ENCODE results near the gene CSGALNACT2. TPM values are rescaled to one million over a fixed set of nuclear protein-coding genes. Genes with fewer than 3 reads are reported as not detected.
"Not testable (repeated sequence)": the region's sequence is repeated elsewhere in the genome, so short reads cannot be mapped to it uniquely, and the experiment has no call there.

The CSGALNACT2 gene
- total RNA-seq, 2 experiments from 2014 or later = 19.3 to 19.5 TPM

GRCh38 chr10:43135656-43136055 is 2.6 kb upstream of the CSGALNACT2 start:
- Mint-ChIP-seq H3K4me1 (peaks cover 30% of the 10 kb centered on the region), H3K4me3 (peak overlapping the region; percentile 95), H3K36me3 (ENCODE audit: low read depth) (peaks cover 13% of the 10 kb centered on the region), H3K9me3 (ENCODE audit: low read depth) (no peaks in the 10 kb centered on the region), H3K27me3 (no peaks in the 10 kb centered on the region), H3K27ac (peak overlapping the region; percentile 11)
- ATAC-seq = no peak
- CTCF ChIA-PET = interaction anchor here (0.7 kb wide), 1 partner anchor 19 kb away, joined by 8 read pairs; no protein-coding TSS in a partner anchor
- POLR2A ChIA-PET = no interaction called here
- intact Hi-C loops (cut with DNase I, micrococcal nuclease) = loop anchor here (5.0 to 10.0 kb wide), 6 partner anchors 67 to 501 kb away; partner anchors contain the start of genes ZNF33B (in 1 of the 2) and ZNF487 (in 1 of the 2)
- DNase-seq = no peak

DNA sequence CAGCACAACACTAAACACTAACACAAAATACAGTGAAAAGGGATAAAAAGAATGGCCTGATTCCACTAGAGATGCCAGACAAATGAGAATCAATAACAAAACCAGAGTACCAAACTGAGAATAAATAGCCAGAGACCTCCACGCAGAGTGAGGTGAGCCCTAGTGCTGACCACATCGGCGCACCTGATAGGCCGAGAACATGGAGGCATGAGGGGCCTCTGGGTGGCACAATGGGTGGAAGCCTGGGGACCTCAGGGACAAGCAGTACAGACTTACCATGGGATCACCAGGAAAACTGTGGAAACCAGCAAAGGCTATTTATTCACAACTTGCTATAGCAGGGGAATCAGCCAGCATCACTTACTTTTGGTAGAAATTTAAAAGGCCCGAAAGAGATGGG is 1.8 kb upstream of the CSGALNACT2 start:
- Mint-ChIP-seq H3K4me1 (peaks cover 36% of the 10 kb centered on the region), H3K27me3 (no peaks in the 10 kb centered on the region), H3K36me3 (ENCODE audit: low read depth) (peaks cover 13% of the 10 kb centered on the region), H3K27ac (peak overlapping the region; percentile 11), H3K9me3 (ENCODE audit: low read depth) (no peaks in the 10 kb centered on the region), H3K4me3 (peak overlapping the region; percentile 95)
- no peak for DNase-seq
- intact Hi-C loops (cut with DNase I, micrococcal nuclease) = loop anchor here (5.0 to 10.0 kb wide), 6 partner anchors 66 to 502 kb away; partner anchors contain the start of genes ZNF33B (in 1 of the 2) and ZNF487 (in 1 of the 2)
- POLR2A ChIA-PET = interaction anchor here (1.0 kb wide), 1 partner anchor 264 kb away, joined by 6 read pairs; no protein-coding TSS in a partner anchor
- CTCF ChIA-PET = no interaction called here
- ATAC-seq = no peak

DNA sequence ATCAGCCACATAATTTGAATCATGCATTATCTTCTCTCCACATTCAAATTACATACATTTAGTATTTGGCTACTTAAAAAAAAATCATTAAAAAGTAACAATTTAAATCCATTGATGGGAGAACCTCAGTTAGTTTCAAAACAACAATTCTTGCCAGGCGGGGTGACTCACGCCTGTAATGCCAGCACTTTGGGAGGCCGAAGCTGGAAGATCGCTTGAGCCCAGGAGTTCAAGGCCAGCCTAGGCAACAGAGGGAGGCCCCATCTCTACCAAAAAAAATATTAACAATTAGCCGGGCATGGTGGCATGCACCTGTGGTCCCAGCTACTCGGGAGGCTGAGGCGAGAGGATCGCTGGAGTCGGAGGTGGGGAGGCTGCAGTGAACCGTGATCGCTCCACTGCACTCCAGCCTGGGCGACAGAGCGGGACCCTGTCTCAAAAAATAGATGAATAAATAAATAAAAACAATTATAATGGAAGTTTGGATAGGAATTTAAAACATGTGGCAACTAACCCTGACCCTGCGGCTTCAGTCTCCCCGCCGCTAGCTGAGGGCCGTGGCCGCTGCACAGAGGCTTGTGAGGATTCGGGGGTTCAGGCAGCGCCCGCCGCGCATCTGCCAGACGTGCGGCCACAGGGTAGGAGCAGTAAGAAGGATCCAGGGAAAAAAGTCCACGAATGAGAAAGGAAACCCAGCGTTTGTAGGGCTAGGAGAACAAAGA is 1.1 kb upstream of the CSGALNACT2 start:
- peak overlapping the region; percentile 95 for H3K4me3 Mint-ChIP-seq
- H3K36me3 Mint-ChIP-seq (ENCODE audit: low read depth) = peaks cover 13% of the 10 kb centered on the region
- ATAC-seq (no peak), DNase-seq (no peak)
- H3K27ac Mint-ChIP-seq = peak overlapping the region; percentile 98
- H3K27me3 Mint-ChIP-seq = no peaks in the 10 kb centered on the region
- peaks cover 40% of the 10 kb centered on the region for H3K4me1 Mint-ChIP-seq
- intact Hi-C loops (cut with DNase I, micrococcal nuclease) = loop anchor here (5.0 to 10.0 kb wide), 6 partner anchors 65 to 502 kb away; partner anchors contain the start of genes ZNF33B (in 1 of the 2) and ZNF487 (in 1 of the 2)
- POLR2A ChIA-PET = interaction anchor here (1.0 kb wide), 1 partner anchor 263 kb away, joined by 6 read pairs; no protein-coding TSS in a partner anchor
- CTCF ChIA-PET = interaction anchor here (1.2 kb wide), 1 partner anchor 27 kb away, joined by 4 read pairs; no protein-coding TSS in a partner anchor
- H3K9me3 Mint-ChIP-seq (ENCODE audit: low read depth) = no peaks in the 10 kb centered on the region

GRCh38 chr10:43137717-43138020 is 576 bp upstream of the CSGALNACT2 start:
- no peaks in the 10 kb centered on the region for H3K27me3 Mint-ChIP-seq
- intact Hi-C loops (cut with DNase I, micrococcal nuclease) = loop anchor here (1.0 to 10.0 kb wide), 12 partner anchors 8 to 503 kb away; partner anchors contain the start of genes ZNF33B (in 2 of the 2), HNRNPF (in 1 of the 2) and ZNF487 (in 1 of the 2)
- peak overlapping the region; percentile 98 for H3K27ac Mint-ChIP-seq

GRCh38 chr10:43138757-43139241 is 554 bp downstream of the CSGALNACT2 start:
- Mint-ChIP-seq H3K27ac (peak overlapping the region; percentile 96), H3K4me3 (peak overlapping the region; percentile 95), H3K27me3 (no peaks in the 10 kb centered on the region), H3K4me1 (peaks cover 54% of the 10 kb centered on the region), H3K36me3 (ENCODE audit: low read depth) (peaks cover 13% of the 10 kb centered on the region), H3K9me3 (ENCODE audit: low read depth) (no peaks in the 10 kb centered on the region)
- DNase-seq (peak; percentile 79), ATAC-seq (peak; percentile 73)
- ChIA-PET POLR2A (interaction anchor here (0.7 to 1.8 kb wide), 9 partner anchors 10 to 271 kb away, joined by 3 to 16 read pairs (median 6); partner anchors contain the start of gene HNRNPF), CTCF (interaction anchor here (1.0 to 2.1 kb wide), 10 partner anchors 10 to 128 kb away, joined by 3 to 10 read pairs (median 4); no protein-coding TSS in a partner anchor)
- intact Hi-C loops (cut with DNase I, micrococcal nuclease) = loop anchor here (1.0 to 10.0 kb wide), 14 partner anchors 9 to 504 kb away; partner anchors contain the start of genes ZNF33B (in 2 of the 2), BMS1 (in 1 of the 2), HNRNPF (in 1 of the 2) and ZNF487 (in 1 of the 2)

More at GRCh38 chr10:43137717-43138020, 576 bp upstream of the CSGALNACT2 start:
- POLR2A ChIA-PET = interaction anchor here (0.7 to 1.8 kb wide), 7 partner anchors 8 to 272 kb away, joined by 3 to 16 read pairs (median 12); partner anchors contain the start of gene HNRNPF
- Mint-ChIP-seq H3K4me1 (peaks cover 44% of the 10 kb centered on the region), H3K9me3 (ENCODE audit: low read depth) (no peaks in the 10 kb centered on the region), H3K36me3 (ENCODE audit: low read depth) (peaks cover 13% of the 10 kb centered on the region), H3K4me3 (peak overlapping the region; percentile 95)
- no peak for ATAC-seq
- CTCF ChIA-PET = interaction anchor here (1.2 kb wide), 1 partner anchor 26 kb away, joined by 4 read pairs; no protein-coding TSS in a partner anchor
- DNase-seq = peak; percentile 56

DNA sequence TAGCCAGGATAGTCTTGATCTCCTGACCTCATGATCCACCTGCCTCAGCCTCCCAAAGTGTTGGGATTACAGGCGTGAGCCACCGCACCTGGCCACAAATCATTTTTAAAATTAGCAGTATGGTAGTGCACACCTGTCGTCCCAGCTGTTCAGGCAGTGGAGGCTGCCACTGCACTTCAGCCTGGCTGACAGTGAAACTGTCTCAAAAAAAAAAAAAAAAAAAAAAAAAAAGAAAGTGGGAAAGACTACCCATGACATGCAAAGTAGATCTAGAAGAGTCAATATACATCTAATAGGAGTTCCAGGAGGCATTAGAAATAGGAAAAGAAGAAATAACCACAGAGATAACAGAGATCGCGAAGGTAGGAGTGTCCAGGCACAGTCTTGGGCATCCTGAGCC is 3.2 kb downstream of the CSGALNACT2 start:
- ChIA-PET POLR2A (interaction anchor here (1.8 to 2.0 kb wide), 2 partner anchors 10 to 19 kb away, joined by 8 to 16 read pairs; no protein-coding TSS in a partner anchor), CTCF (interaction anchor here (0.5 to 2.4 kb wide), 2 partner anchors 20 to 29 kb away, joined by 3 to 11 read pairs; no protein-coding TSS in a partner anchor)
- peaks cover 13% of the 10 kb centered on the region for H3K36me3 Mint-ChIP-seq (ENCODE audit: low read depth)
- intact Hi-C loops (cut with DNase I, micrococcal nuclease) = loop anchor here in 1 of 2 experiments (2.0 to 5.0 kb wide), 2 partner anchors 431 to 589 kb away; partner anchors contain the start of gene ZNF239
- no peaks in the 10 kb centered on the region for H3K9me3 Mint-ChIP-seq (ENCODE audit: low read depth)
- DNase-seq (no peak), ATAC-seq (no peak)
- H3K4me1 Mint-ChIP-seq = peaks cover 72% of the 10 kb centered on the region
- peak overlapping the region; percentile 58 for H3K27ac Mint-ChIP-seq
- no peak overlapping the region for H3K4me3 Mint-ChIP-seq
- H3K27me3 Mint-ChIP-seq = no peaks in the 10 kb centered on the region

- Mint-ChIP-seq H3K4me3 (no peak overlapping the region), H3K36me3 (ENCODE audit: low read depth) (peaks cover 20% of the 10 kb centered on the region), H3K27ac (no peak overlapping the region), H3K4me1 (peaks cover 75% of the 10 kb centered on the region), H3K9me3 (ENCODE audit: low read depth) (peaks cover 3% of the 10 kb centered on the region), H3K27me3 (no peaks in the 10 kb centered on the region)
- intact Hi-C loops (cut with DNase I, micrococcal nuclease) = no loop called here
- POLR2A ChIA-PET = interaction anchor here (0.6 kb wide), 1 partner anchor 276 kb away, joined by 3 read pairs; no protein-coding TSS in a partner anchor
- DNase-seq (no peak), ATAC-seq (no peak)
- CTCF ChIA-PET = interaction anchor here (1.4 kb wide), 1 partner anchor 23 kb away, joined by 3 read pairs; no protein-coding TSS in a partner anchor
Measured at GRCh38 chr10:43145311-43145710, 7.1 kb downstream of the CSGALNACT2 start.

- peaks cover 20% of the 10 kb centered on the region for H3K36me3 Mint-ChIP-seq (ENCODE audit: low read depth)
- POLR2A ChIA-PET; H3K9me3 Mint-ChIP-seq (ENCODE audit: low read depth); DNase-seq; intact Hi-C loops (cut with DNase I, micrococcal nuclease); H3K4me3 Mint-ChIP-seq; H3K27ac Mint-ChIP-seq; ATAC-seq; H3K27me3 Mint-ChIP-seq: not testable (repeated sequence)
- peaks cover 75% of the 10 kb centered on the region for H3K4me1 Mint-ChIP-seq
- CTCF ChIA-PET = interaction anchor here (1.0 kb wide), 1 partner anchor 21 kb away, joined by 3 read pairs; no protein-coding TSS in a partner anchor
Measured at GRCh38 chr10:43145936-43146335, 7.7 kb downstream of the CSGALNACT2 start.

- H3K27me3 Mint-ChIP-seq = no peaks in the 10 kb centered on the region
- ChIA-PET CTCF (interaction anchor here (1.3 to 1.6 kb wide), 3 partner anchors 9 to 12 kb away, joined by 4 to 5 read pairs (median 5); no protein-coding TSS in a partner anchor), POLR2A (interaction anchor here (0.9 to 1.3 kb wide), 2 partner anchors 11 to 13 kb away, joined by 3 to 8 read pairs; partner anchors contain the start of gene CSGALNACT2)
- peaks cover 56% of the 10 kb centered on the region for H3K4me1 Mint-ChIP-seq
- DNase-seq (no peak), ATAC-seq (no peak)
- H3K9me3 Mint-ChIP-seq (ENCODE audit: low read depth) = peaks cover 3% of the 10 kb centered on the region
- H3K4me3 Mint-ChIP-seq = no peak overlapping the region
- no peak overlapping the region for H3K27ac Mint-ChIP-seq
- intact Hi-C loops (cut with DNase I, micrococcal nuclease) = no loop called here
- H3K36me3 Mint-ChIP-seq (ENCODE audit: low read depth) = peaks cover 20% of the 10 kb centered on the region
Measured at GRCh38 chr10:43151371-43151770, 13.1 kb downstream of the CSGALNACT2 start.

DNA sequence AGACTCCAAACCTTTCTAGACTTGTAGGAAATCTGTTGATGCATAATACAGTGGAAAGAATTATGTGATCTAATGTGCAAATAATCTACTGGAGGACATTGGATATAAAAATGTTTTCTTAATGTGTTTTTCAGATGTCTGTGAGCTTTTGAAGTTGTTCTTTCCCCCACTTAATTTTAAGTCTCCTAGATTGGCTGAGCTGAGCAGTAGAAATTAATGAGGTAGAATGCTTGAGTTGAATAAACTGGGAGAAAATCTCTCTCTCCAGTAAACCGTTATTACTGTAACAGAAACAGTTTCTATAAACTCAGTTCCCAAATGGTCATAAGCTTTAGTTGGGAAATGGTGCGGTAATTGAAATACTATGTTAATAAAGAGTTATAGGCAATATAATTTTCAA is 15.7 kb downstream of the CSGALNACT2 start:
- Mint-ChIP-seq H3K9me3 (ENCODE audit: low read depth) (peaks cover under 1% of the 10 kb centered on the region), H3K4me3 (no peak overlapping the region), H3K4me1 (peaks cover 52% of the 10 kb centered on the region), H3K36me3 (ENCODE audit: low read depth) (peaks cover 11% of the 10 kb centered on the region), H3K27ac (no peak overlapping the region), H3K27me3 (no peaks in the 10 kb centered on the region)
- intact Hi-C loops (cut with DNase I, micrococcal nuclease) = no loop called here
- CTCF ChIA-PET = interaction anchor here (1.1 to 1.6 kb wide), 3 partner anchors 10 to 178 kb away, joined by 4 to 8 read pairs (median 4); no protein-coding TSS in a partner anchor
- POLR2A ChIA-PET = no interaction called here
- DNase-seq (no peak), ATAC-seq (no peak)

DNA sequence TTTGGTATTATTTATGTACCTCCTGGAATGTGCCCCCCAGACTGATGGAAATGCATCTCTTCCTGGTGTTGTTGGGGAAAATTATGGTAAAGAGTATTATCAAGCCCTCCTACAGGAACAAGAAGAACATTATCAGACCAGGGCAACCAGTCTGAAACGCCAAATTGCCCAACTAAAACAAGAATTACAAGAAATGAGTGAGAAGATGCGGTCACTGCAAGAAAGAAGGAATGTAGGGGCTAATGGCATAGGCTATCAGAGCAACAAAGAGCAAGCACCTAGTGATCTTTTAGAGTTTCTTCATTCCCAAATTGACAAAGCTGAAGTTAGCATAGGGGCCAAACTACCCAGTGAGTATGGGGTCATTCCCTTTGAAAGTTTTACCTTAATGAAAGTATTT is 17.0 kb downstream of the CSGALNACT2 start:
- H3K36me3 Mint-ChIP-seq (ENCODE audit: low read depth) = peaks cover 12% of the 10 kb centered on the region
- ChIA-PET POLR2A (no interaction called here), CTCF (interaction anchor here (1.1 to 2.3 kb wide), 4 partner anchors 9 to 177 kb away, joined by 4 to 10 read pairs (median 6); no protein-coding TSS in a partner anchor)
- intact Hi-C loops (cut with DNase I, micrococcal nuclease) = no loop called here
- H3K9me3 Mint-ChIP-seq (ENCODE audit: low read depth) = no peaks in the 10 kb centered on the region
- ATAC-seq = no peak
- no peak for DNase-seq
- H3K27me3 Mint-ChIP-seq = no peaks in the 10 kb centered on the region
- H3K4me1 Mint-ChIP-seq = peaks cover 54% of the 10 kb centered on the region
- no peak overlapping the region for H3K27ac Mint-ChIP-seq
- H3K4me3 Mint-ChIP-seq = no peak overlapping the region
